HepG2 (cell line): ENCODE measurements around the gene EBPL.

ENCODE experiments used
- CTCF ChIP-seq: sonication (generic); formaldehyde crosslinking; IDR thresholded peaks from 2 replicates; pipeline ENCODE4 v1.5.0; 2020; ENCODE audit warnings: mild to moderate bottlenecking, missing genetic modification reagents, moderate library complexity
- EP300 ChIP-seq, 3 experiments: sonication (generic) in 1 of 3; formaldehyde crosslinking in 1 of 3; IDR thresholded peaks; 2 replicates each; pipeline versions ENCODE4 v1.5.1 to v1.6.1; 2011 to 2020; ENCODE audit warnings: low read depth in 2 of 3, low read length in 2 of 3, borderline replicate concordance in 1 of 3, improper control_type of control experiment in 1 of 3, mild to moderate bottlenecking in 1 of 3, missing genetic modification reagents in 1 of 3, moderate library complexity in 1 of 3
- HOXA7 ChIP-seq: sonication (generic); formaldehyde crosslinking; IDR thresholded peaks from 2 replicates; pipeline ENCODE4 v1.8.1; 2022; ENCODE audit warnings: mild to moderate bottlenecking, missing genetic modification reagents, moderate library complexity
- TAF1 ChIP-seq: sonication (generic); formaldehyde crosslinking; IDR thresholded peaks from 2 replicates; pipeline ENCODE4 v1.4.0; 2020; ENCODE audit warnings: missing genetic modification reagents
- ZBTB1 ChIP-seq: sonication (generic); formaldehyde crosslinking; IDR thresholded peaks from 2 replicates; pipeline ENCODE4 v1.4.0; 2020; ENCODE audit warnings: missing genetic modification reagents, borderline replicate concordance
- ZFX ChIP-seq: sonication (generic); formaldehyde crosslinking; IDR thresholded peaks from 2 replicates; pipeline ENCODE4 v1.4.0; 2020; ENCODE audit warnings: mild to moderate bottlenecking, low read depth, missing genetic modification reagents, moderate library complexity
- ZNF331 ChIP-seq: sonication (generic); formaldehyde crosslinking; IDR thresholded peaks from 2 replicates; pipeline ENCODE4 v1.4.0; 2020; ENCODE audit warnings: missing genetic modification reagents
- ZNF7 ChIP-seq: IDR thresholded peaks from 2 replicates; pipeline ENCODE4 v1.6.1; 2016; ENCODE audit warnings: missing biosample characterization, missing genetic modification reagents
- ZNF776 ChIP-seq: sonication (generic); formaldehyde crosslinking; IDR thresholded peaks from 2 replicates; pipeline ENCODE4 v1.4.0; 2020; ENCODE audit warnings: mild to moderate bottlenecking, missing genetic modification reagents

- no peak for TF ChIP-seq HOXA7 (CRISPR knock-in tag)
- TF ChIP-seq CTCF (CRISPR knock-in tag) = no peak
- TF ChIP-seq ZFX (CRISPR knock-in tag) = no peak
- no peak for TF ChIP-seq TAF1
- TF ChIP-seq ZBTB1 (CRISPR knock-in tag) = no peak
- no peak for TF ChIP-seq ZNF331 (CRISPR knock-in tag)
- no peak for TF ChIP-seq ZNF7 (CRISPR knock-in tag)
- TF ChIP-seq ZNF776 (CRISPR knock-in tag) = no peak
- no peak for TF ChIP-seq EP300 (IDR thresholded peaks at IDR 0.05; ENCODE audit: low read depth in 2 of 2, low read length in 2 of 2)
- no peak for TF ChIP-seq EP300 (CRISPR knock-in tag; IDR thresholded peaks at IDR 0.05; ENCODE audit: borderline replicate concordance)
Observed at GRCh38 chr13:49653478-49653877, 37.8 kb downstream of the EBPL start.
